ENCODE measurements around the gene CD320. TPM values are rescaled to one million over a fixed set of nuclear protein-coding genes. Genes with fewer than 3 reads are reported as not detected.

The CD320 gene
- total RNA-seq, 1 donor from 2014 or later: 42.0 TPM

DNA sequence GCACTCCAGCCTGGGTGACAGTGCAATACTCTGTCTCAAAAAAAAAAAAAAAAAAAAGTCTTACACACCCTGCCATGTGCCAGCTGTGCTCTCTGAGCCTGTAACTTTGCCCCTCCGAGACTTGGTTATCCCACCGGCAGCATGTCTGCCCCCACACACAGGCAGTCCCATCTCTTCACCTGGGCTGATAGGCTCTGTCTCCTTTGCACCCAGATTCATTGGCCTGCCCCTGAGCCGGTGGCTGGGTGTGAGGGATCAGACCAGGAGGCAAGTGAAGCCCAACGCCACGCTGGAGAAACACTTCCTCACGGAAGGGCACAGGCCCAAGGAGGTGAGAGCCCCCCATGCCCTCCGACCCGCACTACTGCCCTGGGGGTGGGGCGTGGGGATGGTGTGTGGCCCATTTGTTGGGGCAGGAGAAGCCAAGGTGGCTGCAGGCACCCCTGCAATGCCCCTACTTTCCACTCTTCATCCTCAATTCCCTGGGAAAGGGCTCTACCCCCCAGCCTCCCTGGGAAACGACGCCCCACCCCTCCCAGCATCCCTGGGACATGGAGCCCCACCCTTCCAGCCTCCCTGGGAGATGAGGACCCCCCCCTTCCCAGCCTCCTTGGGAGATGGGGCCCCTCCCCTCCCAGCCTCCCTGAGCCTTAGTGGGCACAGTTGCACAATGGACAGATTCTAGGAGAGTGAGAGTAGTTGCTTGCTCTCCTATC is 53.7 kb downstream of the CD320 start:
- H3K4me1 Mint-ChIP-seq: peaks cover 2% of the 10 kb centered on the region
- H3K27ac Mint-ChIP-seq: no peak overlapping the region
- no peak for DNase-seq (ENCODE audit: low spot score in 2 of 2, unreplicated experiment in 2 of 2)
- H3K9me3 Mint-ChIP-seq: no peaks in the 10 kb centered on the region
- TF ChIP-seq CTCF (IDR thresholded peaks at IDR 0.05; ENCODE audit: unreplicated experiment): no peak
- H3K27me3 Mint-ChIP-seq (ENCODE audit: low read depth): no peaks in the 10 kb centered on the region
- H3K36me3 Mint-ChIP-seq: peaks cover 21% of the 10 kb centered on the region
- no peak overlapping the region for H3K4me3 Mint-ChIP-seq

DNA sequence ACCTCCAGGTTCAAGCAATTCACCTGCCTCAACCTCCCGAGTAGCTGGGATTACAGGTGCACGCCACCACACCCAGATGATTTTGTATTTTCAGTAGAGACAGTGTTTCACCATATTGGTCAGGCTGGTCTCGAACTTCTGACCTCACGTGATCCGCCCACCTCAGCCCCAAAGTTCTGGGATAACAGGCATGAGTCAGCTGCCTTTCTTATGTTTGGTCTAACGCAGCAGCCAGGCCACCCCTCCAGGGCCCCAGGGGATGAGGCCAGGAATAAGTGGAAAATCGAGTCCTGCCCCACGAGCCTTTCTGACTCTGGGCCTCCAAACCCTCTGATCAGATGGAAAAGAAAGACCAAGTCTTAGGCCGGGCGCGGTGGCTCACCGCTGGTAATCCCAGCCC is 54.5 kb downstream of the CD320 start:
- Mint-ChIP-seq H3K9me3 (no peaks in the 10 kb centered on the region), H3K27ac (no peak overlapping the region), H3K27me3 (ENCODE audit: low read depth) (no peaks in the 10 kb centered on the region), H3K4me3 (no peak overlapping the region), H3K4me1 (peaks cover 2% of the 10 kb centered on the region), H3K36me3 (peaks cover 23% of the 10 kb centered on the region)
- no peak for TF ChIP-seq CTCF (IDR thresholded peaks at IDR 0.05; ENCODE audit: unreplicated experiment)
- DNase-seq (ENCODE audit: low spot score in 2 of 2, unreplicated experiment in 2 of 2): no peak

DNA sequence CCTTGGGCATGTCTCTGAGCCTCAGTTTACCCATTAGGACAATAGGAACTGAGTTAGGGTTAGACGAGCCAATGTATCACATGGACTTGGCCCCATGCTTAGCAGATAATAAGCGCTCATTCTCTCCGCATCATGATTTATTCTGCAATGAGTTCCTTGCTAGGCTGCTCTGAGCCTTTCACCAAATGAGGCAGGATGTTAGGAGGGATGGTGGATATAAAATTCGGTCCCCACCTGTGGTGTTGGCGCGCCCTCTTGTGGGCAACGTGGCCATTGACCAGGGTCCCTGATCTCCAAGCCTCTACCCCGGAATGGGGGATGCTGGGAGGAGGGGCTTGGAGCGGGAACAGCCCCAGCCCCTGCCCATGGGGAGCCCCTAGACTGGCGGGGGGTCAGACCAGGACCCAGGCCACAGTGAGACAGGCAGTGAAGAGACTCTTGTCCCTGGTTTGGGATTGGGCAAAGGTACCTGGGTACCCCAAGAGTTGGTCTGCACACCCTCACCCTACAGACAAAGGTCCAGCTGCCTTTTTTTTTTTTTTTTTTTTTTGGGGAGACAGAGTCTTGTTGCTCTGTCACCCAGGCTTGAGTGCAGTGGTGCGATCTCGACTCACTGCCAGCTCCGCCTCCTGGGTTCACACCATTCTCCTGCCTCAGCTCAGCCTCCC is 55.1 kb downstream of the CD320 start:
- Mint-ChIP-seq H3K9me3 (peaks cover 4% of the 10 kb centered on the region), H3K36me3 (peaks cover 25% of the 10 kb centered on the region), H3K4me1 (peaks cover 2% of the 10 kb centered on the region), H3K4me3 (no peak overlapping the region), H3K27me3 (ENCODE audit: low read depth) (no peaks in the 10 kb centered on the region), H3K27ac (no peak overlapping the region)
- peak; percentile 76 to 93 for DNase-seq (ENCODE audit: low spot score in 2 of 2, unreplicated experiment in 2 of 2)
- peak; percentile 96 for TF ChIP-seq CTCF (IDR thresholded peaks at IDR 0.05; ENCODE audit: unreplicated experiment)

Other genes starting within 250 kb of the CD320 start
- gene FBN3, start 158.8 kb downstream of the CD320 start, total RNA-seq: 115 to 124 TPM (median 120 TPM) in 3 replicates
- 60.1 to 72.7 TPM (median 67.0 TPM) in 3 replicates for gene CERS4, start 99.0 kb downstream of the CD320 start, total RNA-seq
- gene NDUFA7, start 13.0 kb upstream of the CD320 start, total RNA-seq: 35.4 to 43.1 TPM (median 40.3 TPM) in 3 replicates
- 1,343 to 1,395 TPM (median 1,352 TPM) in 3 replicates for gene RPS28, start 13.1 kb upstream of the CD320 start, total RNA-seq
- 1.8 to 2.3 TPM (median 2.1 TPM) in 3 replicates for gene KANK3, start 34.9 kb upstream of the CD320 start, total RNA-seq
- gene ANGPTL4, start 55.8 kb upstream of the CD320 start, total RNA-seq: 2.0 to 3.7 TPM (median 3.5 TPM) in 3 replicates
- 150 to 151 TPM (median 150 TPM) in 3 replicates for gene RAB11B, start 82.0 kb upstream of the CD320 start, total RNA-seq
- 20.7 to 21.4 TPM (median 21.4 TPM) in 3 replicates for gene MARCHF2, start 104.9 kb upstream of the CD320 start, total RNA-seq
- gene HNRNPM, start 136.6 kb upstream of the CD320 start, total RNA-seq: 249 to 259 TPM (median 252 TPM) in 3 replicates
- gene PRAM1, start 194.3 kb upstream of the CD320 start, total RNA-seq: 0.70 to 1.2 TPM (median 0.94 TPM) in 3 replicates
- 33.5 to 37.1 TPM (median 35.5 TPM) in 3 replicates for gene ZNF414, start 205.8 kb upstream of the CD320 start, total RNA-seq